ENCODE measurements around the gene OR2T33. TPM values are rescaled to one million over a fixed set of nuclear protein-coding genes. Genes with fewer than 3 reads are reported as not detected.

Gene OR2T33
- total and polyA plus RNA-seq, 2 experiments from 2014 or later: 0.28 to 0.32 TPM

- H3K79me2 ChIP-seq (replicated peaks; ENCODE audit: insufficient read depth): no peaks in the 10 kb centered on the region
- H3K4me1 ChIP-seq (ENCODE audit: insufficient read depth): no peaks in the 10 kb centered on the region
- no peak for DNase-seq (ENCODE audit: low spot score)
- H3K27ac Mint-ChIP-seq: no peak within 1 kb of the TSS
- no peaks in the 10 kb centered on the region for H3K27me3 ChIP-seq (ENCODE audit: insufficient read depth)
- ATAC-seq: no peak
- no peak within 1 kb of the TSS for H3K27ac ChIP-seq (ENCODE audit: low read depth)
- H3K4me3 Mint-ChIP-seq: no peak within 1 kb of the TSS
- H3K9me2 ChIP-seq (ENCODE audit: insufficient read depth): no peaks in the 10 kb centered on the region
- no peak within 1 kb of the TSS for H3K4me3 ChIP-seq
- H3K27me3 Mint-ChIP-seq (ENCODE audit: insufficient read depth, low read depth, poor library complexity): peaks cover 2% of the 10 kb centered on the region
- H3K4me1 Mint-ChIP-seq: no peaks in the 10 kb centered on the region
- 0 out of 2 replicates have a peak, but pooled peaks cover 4% of the 10 kb centered on the region for H3K36me3 ChIP-seq (ENCODE audit: insufficient read depth)
- H3K9me3 Mint-ChIP-seq: peaks cover 79% of the 10 kb centered on the region
- H3K4me2 ChIP-seq: no peak within 1 kb of the TSS
- H3K36me3 Mint-ChIP-seq (ENCODE audit: low read depth): peaks cover 22% of the 10 kb centered on the region
- no peaks in the 10 kb centered on the region for H3F3A ChIP-seq (replicated peaks; ENCODE audit: low read depth)
- H4K20me1 ChIP-seq (replicated peaks; ENCODE audit: insufficient read depth): no peaks in the 10 kb centered on the region
- TF ChIP-seq NANOG (IDR thresholded peaks at IDR 0.05; ENCODE audit: borderline replicate concordance) (no peak), ZNF331 (CRISPR knock-in tag; IDR thresholded peaks at IDR 0.05; ENCODE audit: low read depth) (no peak), POLR2AphosphoS5 (IDR thresholded peaks at IDR 0.05; ENCODE audit: low read depth) (no peak), EZH2phosphoT487 (IDR thresholded peaks at IDR 0.05; ENCODE audit: unreplicated experiment) (no peak), REST (IDR thresholded peaks at IDR 0.05; ENCODE audit: unreplicated experiment) (no peak), ZNF114 (CRISPR knock-in tag; IDR thresholded peaks at IDR 0.05) (no peak), STAT1 (IDR thresholded peaks at IDR 0.05; ENCODE audit: unreplicated experiment) (no peak), JUNB (IDR thresholded peaks at IDR 0.05; ENCODE audit: unreplicated experiment) (no peak), CTCF (conservative IDR thresholded peaks at IDR 0.05; ENCODE audit: low read depth in 2 of 2) (no peak), ZNF462 (CRISPR knock-in tag; IDR thresholded peaks at IDR 0.05) (no peak)
- TF ChIP-seq, protein P1, sequence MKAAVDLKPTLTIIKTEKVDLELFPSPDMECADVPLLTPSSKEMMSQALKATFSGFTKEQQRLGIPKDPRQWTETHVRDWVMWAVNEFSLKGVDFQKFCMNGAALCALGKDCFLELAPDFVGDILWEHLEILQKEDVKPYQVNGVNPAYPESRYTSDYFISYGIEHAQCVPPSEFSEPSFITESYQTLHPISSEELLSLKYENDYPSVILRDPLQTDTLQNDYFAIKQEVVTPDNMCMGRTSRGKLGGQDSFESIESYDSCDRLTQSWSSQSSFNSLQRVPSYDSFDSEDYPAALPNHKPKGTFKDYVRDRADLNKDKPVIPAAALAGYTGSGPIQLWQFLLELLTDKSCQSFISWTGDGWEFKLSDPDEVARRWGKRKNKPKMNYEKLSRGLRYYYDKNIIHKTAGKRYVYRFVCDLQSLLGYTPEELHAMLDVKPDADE (IDR thresholded peaks at IDR 0.05): no peak
- H2AFZ ChIP-seq: no peak within 1 kb of the TSS
Observed at GRCh38 chr1:248303324-248303723, 25.5 kb upstream of the OR2T33 start, which contains the start of gene OR2T12. Gene OR2T12, minus strand, starts transcription at chr1:248303424. Its CDS starts 7,846 bp downstream, at chr1:248295578.
